ENCODE measurements around the gene PRKAR1A.

DNA sequence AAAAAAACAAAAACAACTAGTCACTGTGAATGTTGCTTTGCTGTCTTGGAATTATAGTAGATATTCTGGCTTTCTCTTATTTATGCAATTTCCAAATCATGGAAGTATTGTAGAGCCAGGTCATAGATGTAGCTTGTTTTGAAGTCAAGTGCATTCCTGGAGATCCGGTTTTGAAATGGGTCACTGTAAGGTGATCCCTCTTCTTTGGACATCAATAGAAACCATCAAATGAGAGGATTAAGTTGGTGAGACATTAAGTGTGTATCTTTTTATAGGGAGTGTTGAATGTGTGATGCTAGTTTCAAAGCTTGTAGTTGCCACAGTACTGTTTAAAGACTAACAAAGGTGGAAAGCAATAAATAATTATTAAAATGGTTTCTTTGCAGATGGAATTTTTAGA, 4.5 kb downstream of the PRKAR1A start:
- TF ChIP-seq POLR2A (IDR thresholded peaks at IDR 0.05) = no peak
- TF ChIP-seq, protein P1, sequence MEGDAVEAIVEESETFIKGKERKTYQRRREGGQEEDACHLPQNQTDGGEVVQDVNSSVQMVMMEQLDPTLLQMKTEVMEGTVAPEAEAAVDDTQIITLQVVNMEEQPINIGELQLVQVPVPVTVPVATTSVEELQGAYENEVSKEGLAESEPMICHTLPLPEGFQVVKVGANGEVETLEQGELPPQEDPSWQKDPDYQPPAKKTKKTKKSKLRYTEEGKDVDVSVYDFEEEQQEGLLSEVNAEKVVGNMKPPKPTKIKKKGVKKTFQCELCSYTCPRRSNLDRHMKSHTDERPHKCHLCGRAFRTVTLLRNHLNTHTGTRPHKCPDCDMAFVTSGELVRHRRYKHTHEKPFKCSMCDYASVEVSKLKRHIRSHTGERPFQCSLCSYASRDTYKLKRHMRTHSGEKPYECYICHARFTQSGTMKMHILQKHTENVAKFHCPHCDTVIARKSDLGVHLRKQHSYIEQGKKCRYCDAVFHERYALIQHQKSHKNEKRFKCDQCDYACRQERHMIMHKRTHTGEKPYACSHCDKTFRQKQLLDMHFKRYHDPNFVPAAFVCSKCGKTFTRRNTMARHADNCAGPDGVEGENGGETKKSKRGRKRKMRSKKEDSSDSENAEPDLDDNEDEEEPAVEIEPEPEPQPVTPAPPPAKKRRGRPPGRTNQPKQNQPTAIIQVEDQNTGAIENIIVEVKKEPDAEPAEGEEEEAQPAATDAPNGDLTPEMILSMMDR (IDR thresholded peaks at IDR 0.05) = no peak
- TF ChIP-seq POLR2AphosphoS5 (IDR thresholded peaks at IDR 0.05; ENCODE audit: insufficient read depth in 1 of 2, low read depth in 1 of 2) = no peak

All from vagina (tissue), 2 donors.